HEK293 (cell line): ENCODE results near the gene CAPN10.
A peak's percentile ranks its signal among the peaks of the same experiment; 100 is the strongest.

Source experiments
- CTCF ChIA-PET: fragments of 350-600 bp; formaldehyde crosslinking; extraction: SDS; loops from one replicate; lab custom pipeline; 2021; ENCODE audit warnings: antibody characterized with exemption; lab: Yijun Ruan, JAX
- POLR2A ChIA-PET: fragments of 300-600 bp; formaldehyde crosslinking; extraction: SDS; loops from one replicate; lab custom pipeline; 2020; ENCODE audit warnings: antibody characterized with exemption, inconsistent platforms; lab: Yijun Ruan, JAX
- H3K27ac ChIP-seq: fragments of 200-500 bp; sonication (Bioruptor generic); 2 replicates; pipeline ENCODE4 v1.5.1; 2014; ENCODE audit warnings: low read depth, low read length, control low read depth, inconsistent platforms; ENCODE audit errors: extremely low read depth
- H3K36me3 ChIP-seq, 2 experiments: fragments of 200-500 bp in 1 of 2; sonication (Bioruptor generic) in 1 of 2; 1 replicate in 1 of 2; 2 replicates in 1 of 2; pipeline ENCODE4 v1.5.1; 2014 to 2017; ENCODE audit warnings: inconsistent platforms in 2 of 2, low read length in 2 of 2; ENCODE audit not compliant: control insufficient read depth in 2 of 2, insufficient read depth in 1 of 2
- H3K4me1 ChIP-seq: fragments of 200-500 bp; sonication (Bioruptor generic); 2 replicates; pipeline ENCODE4 v1.5.1; 2014; ENCODE audit warnings: mild to moderate bottlenecking, low read length, inconsistent platforms; ENCODE audit not compliant: control insufficient read depth, insufficient read depth
- H3K4me3 ChIP-seq: 2 replicates; pipeline ENCODE4 v1.5.1; 2011; ENCODE audit warnings: low read depth, mild to moderate bottlenecking, control low read depth, low read length, moderate library complexity
- H3K9me3 ChIP-seq: fragments of 200-500 bp; sonication (Bioruptor generic); 2 replicates; pipeline ENCODE4 v1.5.1; 2014; ENCODE audit warnings: low read depth, low read length, inconsistent platforms; ENCODE audit not compliant: control insufficient read depth, insufficient read depth
- EGR2 ChIP-seq: fragments of 450-650 bp; formaldehyde crosslinking; IDR thresholded peaks from 2 replicates; pipeline ENCODE4 v1.5.1; 2016; ENCODE audit warnings: low read depth, missing biosample characterization, missing genetic modification characterization
- KLF10 ChIP-seq: fragments of 450-650 bp; IDR thresholded peaks from 2 replicates; pipeline ENCODE4 v1.5.1; 2018; ENCODE audit warnings: missing biosample characterization, mild to moderate bottlenecking, missing genetic modification characterization
- ZIC2 ChIP-seq: fragments of 450-650 bp; formaldehyde crosslinking; IDR thresholded peaks from 2 replicates; pipeline ENCODE4 v1.5.1; 2016; ENCODE audit warnings: missing biosample characterization, missing genetic modification characterization
- ZNF16 ChIP-seq: fragments of 450-650 bp; formaldehyde crosslinking; IDR thresholded peaks from 2 replicates; pipeline ENCODE4 v1.5.1; 2016; ENCODE audit warnings: low read depth, missing biosample characterization, missing genetic modification characterization
- ZNF221 ChIP-seq: fragments of 450-650 bp; formaldehyde crosslinking; IDR thresholded peaks from 2 replicates; pipeline ENCODE4 v1.5.1; 2017; ENCODE audit warnings: missing biosample characterization, missing genetic modification characterization, borderline replicate concordance
- ZNF280D ChIP-seq: fragments of 450-650 bp; formaldehyde crosslinking; IDR thresholded peaks from 2 replicates; pipeline ENCODE4 v1.5.1; 2016; ENCODE audit warnings: missing biosample characterization, missing genetic modification characterization
- ZNF549 ChIP-seq: fragments of 450-650 bp; IDR thresholded peaks from 2 replicates; pipeline ENCODE4 v1.5.1; 2018; ENCODE audit warnings: missing biosample characterization, missing genetic modification characterization, mild to moderate bottlenecking, inconsistent platforms, moderate library complexity
- ZNF596 ChIP-seq: fragments of 450-650 bp; IDR thresholded peaks from 2 replicates; pipeline ENCODE4 v1.5.0; 2018; ENCODE audit warnings: missing biosample characterization, mild to moderate bottlenecking, missing genetic modification characterization, moderate library complexity
- ZNF623 ChIP-seq: fragments of 450-650 bp; formaldehyde crosslinking; IDR thresholded peaks from 2 replicates; pipeline ENCODE4 v1.5.1; 2016; ENCODE audit warnings: missing biosample characterization, missing genetic modification characterization
- TF ChIP-seq, protein P1 (sequence below): fragments of 450-650 bp; formaldehyde crosslinking; IDR thresholded peaks from 2 replicates; pipeline ENCODE4 v1.5.1; 2017; ENCODE audit warnings: missing biosample characterization, mild to moderate bottlenecking, missing genetic modification characterization, moderate library complexity
- TF ChIP-seq, protein P2 (sequence below): fragments of 450-650 bp; formaldehyde crosslinking; IDR thresholded peaks from 2 replicates; pipeline ENCODE4; 2016; ENCODE audit warnings: missing biosample characterization, missing genetic modification characterization

The CAPN10 gene

DNA sequence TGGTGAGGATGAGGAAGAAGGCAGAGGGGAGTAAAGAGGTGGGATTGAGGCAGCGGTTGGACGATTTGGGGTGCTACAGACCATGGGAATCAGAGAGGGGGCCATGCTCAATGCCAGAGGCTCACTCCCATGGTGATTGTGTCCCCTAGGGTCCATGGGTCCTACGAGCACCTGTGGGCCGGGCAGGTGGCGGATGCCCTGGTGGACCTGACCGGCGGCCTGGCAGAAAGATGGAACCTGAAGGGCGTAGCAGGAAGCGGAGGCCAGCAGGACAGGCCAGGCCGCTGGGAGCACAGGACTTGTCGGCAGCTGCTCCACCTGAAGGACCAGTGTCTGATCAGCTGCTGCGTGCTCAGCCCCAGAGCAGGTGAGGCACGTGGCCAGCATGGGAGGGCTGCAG lies 5.2 kb downstream of the CAPN10 start:
- Histone ChIP-seq H3K4me3 (no peak overlapping the region), H3K9me3 (no peaks in the 10 kb centered on the region), H3K36me3 (peaks cover 5 to 64% of the 10 kb centered on the region in 2 experiments; a peak in 2 of 3 replicates), H3K27ac (no peak overlapping the region), H3K4me1 (peaks cover 7% of the 10 kb centered on the region)
- CTCF ChIA-PET = no interaction called here
- TF ChIP-seq EGR2 (tag by site-specific recombination) = no peak
- TF ChIP-seq, protein P1, sequence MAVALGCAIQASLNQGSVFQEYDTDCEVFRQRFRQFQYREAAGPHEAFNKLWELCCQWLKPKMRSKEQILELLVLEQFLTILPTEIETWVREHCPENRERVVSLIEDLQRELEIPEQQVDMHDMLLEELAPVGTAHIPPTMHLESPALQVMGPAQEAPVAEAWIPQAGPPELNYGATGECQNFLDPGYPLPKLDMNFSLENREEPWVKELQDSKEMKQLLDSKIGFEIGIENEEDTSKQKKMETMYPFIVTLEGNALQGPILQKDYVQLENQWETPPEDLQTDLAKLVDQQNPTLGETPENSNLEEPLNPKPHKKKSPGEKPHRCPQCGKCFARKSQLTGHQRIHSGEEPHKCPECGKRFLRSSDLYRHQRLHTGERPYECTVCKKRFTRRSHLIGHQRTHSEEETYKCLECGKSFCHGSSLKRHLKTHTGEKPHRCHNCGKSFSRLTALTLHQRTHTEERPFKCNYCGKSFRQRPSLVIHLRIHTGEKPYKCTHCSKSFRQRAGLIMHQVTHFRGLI (tag by site-specific recombination) = no peak
- TF ChIP-seq ZNF280D (tag by site-specific recombination) = no peak
- no peak for TF ChIP-seq ZNF221
- POLR2A ChIA-PET = no interaction called here

DNA sequence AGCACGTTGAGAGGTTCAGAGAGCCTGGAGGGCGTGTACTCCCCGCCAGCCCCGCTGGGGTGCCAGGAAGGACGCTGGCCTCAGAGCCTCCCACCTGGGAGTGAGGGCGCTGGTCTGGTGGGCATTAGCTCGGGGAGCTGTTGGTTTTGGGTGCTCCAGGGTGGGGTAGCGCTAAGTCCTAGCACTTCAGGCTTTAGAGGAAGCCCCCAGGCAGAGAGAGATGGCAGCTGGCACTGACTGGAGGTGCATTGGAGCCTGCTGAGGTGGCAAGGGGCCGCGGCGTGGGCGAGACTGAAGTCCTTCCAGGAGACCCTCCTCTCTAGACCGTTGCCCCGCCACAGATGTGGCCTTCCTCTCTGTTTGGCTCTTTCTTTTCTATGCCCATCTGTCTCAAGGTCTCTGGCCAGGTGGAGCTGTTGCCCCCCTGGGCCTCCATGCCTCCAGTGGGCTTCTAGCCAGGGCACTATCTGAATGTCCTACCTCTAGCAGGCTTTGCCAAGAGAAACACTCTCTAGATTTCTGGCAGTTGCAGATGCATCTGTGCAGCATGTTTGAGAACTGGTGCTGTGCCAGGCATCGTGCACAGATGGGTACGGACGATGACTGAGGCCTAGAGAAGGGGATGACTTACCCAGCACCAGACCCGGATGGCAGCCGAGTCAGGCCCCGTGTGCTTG lies 6.6 kb downstream of the CAPN10 start:
- Histone ChIP-seq H3K27ac (no peak overlapping the region), H3K36me3 (peaks cover 5 to 77% of the 10 kb centered on the region in 2 experiments; a peak in 2 of 3 replicates), H3K9me3 (no peaks in the 10 kb centered on the region), H3K4me1 (no peaks in the 10 kb centered on the region; the same call in 1 of the 2 replicates), H3K4me3 (no peak overlapping the region)
- TF ChIP-seq ZNF623 (tag by site-specific recombination) = no peak
- no peak for TF ChIP-seq ZNF549 (tag by site-specific recombination)
- TF ChIP-seq ZNF16 = no peak
- TF ChIP-seq, protein P2, sequence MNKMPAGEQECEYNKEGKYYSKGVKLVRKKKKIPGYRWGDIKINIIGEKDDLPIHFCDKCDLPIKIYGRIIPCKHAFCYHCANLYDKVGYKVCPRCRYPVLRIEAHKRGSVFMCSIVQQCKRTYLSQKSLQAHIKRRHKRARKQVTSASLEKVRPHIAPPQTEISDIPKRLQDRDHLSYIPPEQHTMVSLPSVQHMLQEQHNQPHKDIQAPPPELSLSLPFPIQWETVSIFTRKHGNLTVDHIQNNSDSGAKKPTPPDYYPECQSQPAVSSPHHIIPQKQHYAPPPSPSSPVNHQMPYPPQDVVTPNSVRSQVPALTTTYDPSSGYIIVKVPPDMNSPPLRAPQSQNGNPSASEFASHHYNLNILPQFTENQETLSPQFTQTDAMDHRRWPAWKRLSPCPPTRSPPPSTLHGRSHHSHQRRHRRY (tag by site-specific recombination) = no peak
- TF ChIP-seq ZNF596 (tag by site-specific recombination) = no peak
- POLR2A ChIA-PET = interaction anchor here (0.6 kb wide), 1 partner anchor 360 kb away, joined by 9 read pairs; no protein-coding TSS in a partner anchor
- CTCF ChIA-PET = no interaction called here

DNA sequence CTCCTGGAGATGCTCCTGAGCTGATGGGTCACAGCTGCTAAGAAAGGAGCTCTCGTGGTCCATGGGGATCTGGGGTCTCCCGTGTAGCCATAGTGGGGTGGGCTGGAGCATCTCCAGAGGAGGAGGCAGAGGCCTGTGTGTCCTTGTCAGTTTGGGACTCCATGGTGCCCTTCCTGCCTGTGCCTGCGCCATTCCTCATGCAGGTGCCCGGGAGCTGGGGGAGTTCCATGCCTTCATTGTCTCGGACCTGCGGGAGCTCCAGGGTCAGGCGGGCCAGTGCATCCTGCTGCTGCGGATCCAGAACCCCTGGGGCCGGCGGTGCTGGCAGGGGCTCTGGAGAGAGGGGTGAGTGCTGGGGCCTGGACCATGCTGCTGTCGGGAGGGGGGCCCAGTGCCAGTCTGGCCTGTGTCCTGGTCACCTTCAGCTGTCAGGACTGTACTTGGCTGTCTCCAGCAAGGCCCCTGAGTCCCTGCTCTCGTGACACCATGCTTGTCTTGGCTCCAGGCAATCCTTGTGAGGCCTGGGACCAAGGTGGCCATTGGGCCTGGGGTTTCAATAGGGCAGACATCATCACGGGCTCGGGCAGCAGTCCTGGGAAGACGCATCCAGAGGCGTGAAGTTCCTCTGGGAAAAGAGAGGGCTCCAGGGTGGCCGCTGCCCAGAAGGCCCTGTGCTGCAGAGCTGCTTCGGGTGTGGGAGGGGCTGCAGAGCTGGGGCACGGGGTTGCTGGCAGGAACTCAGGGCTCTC lies 7.3 kb downstream of the CAPN10 start:
- 0 out of 2 replicates have a peak, but pooled peaks have one; percentile 14 for TF ChIP-seq ZIC2 (tag by site-specific recombination)
- no peak for TF ChIP-seq KLF10 (tag by site-specific recombination)
- Histone ChIP-seq H3K36me3 (peaks cover 5 to 84% of the 10 kb centered on the region in 2 experiments; a peak in 2 of 3 replicates), H3K4me3 (no peak overlapping the region), H3K27ac (no peak overlapping the region), H3K4me1 (no peaks in the 10 kb centered on the region; the same call in 1 of the 2 replicates), H3K9me3 (no peaks in the 10 kb centered on the region)
- POLR2A ChIA-PET = interaction anchor here (0.6 kb wide), 1 partner anchor 360 kb away, joined by 9 read pairs; no protein-coding TSS in a partner anchor
- CTCF ChIA-PET = interaction anchor here (0.6 kb wide), 1 partner anchor 10 kb away, joined by 3 read pairs; no protein-coding TSS in a partner anchor
